HL-60 (cell line): ENCODE measurements around the gene EPB42.

Source experiments
- DNase-seq, 2 experiments: peaks; one replicate each; pipeline ENCODE4 v3.0.0-alpha.2; 2010 to 2020; ENCODE audit warnings: low read depth in 1 of 2, low spot score in 1 of 2
- H3K27ac ChIP-seq: fragments of 250-450 bp; sonication (Bioruptor Pico); replicated peaks from 2 replicates; pipeline ENCODE4 v1.5.1; 2020; ENCODE audit warnings: mild to moderate bottlenecking, moderate library complexity
- H3K27me3 ChIP-seq: fragments of 250-450 bp; sonication (Bioruptor Pico); 2 replicates; pipeline ENCODE4 v1.5.1; 2021; ENCODE audit warnings: mild to moderate bottlenecking, moderate library complexity; ENCODE audit not compliant: insufficient read depth, poor library complexity, severe bottlenecking
- H3K4me3 ChIP-seq: replicated peaks from 2 replicates; pipeline ENCODE4 v1.5.1; 2011; ENCODE audit warnings: mild to moderate bottlenecking, control low read depth, low read length; ENCODE audit not compliant: insufficient read depth
- GABPA ChIP-seq: IDR thresholded peaks from 2 replicates; pipeline ENCODE4 v1.6.1; 2012; ENCODE audit warnings: low read depth
- POLR2AphosphoS5 ChIP-seq: IDR thresholded peaks from 2 replicates; pipeline ENCODE4 v1.6.1; 2012; ENCODE audit warnings: low read depth
- SPI1 ChIP-seq: IDR thresholded peaks from 2 replicates; pipeline ENCODE4 v1.6.1; 2012; ENCODE audit warnings: low read depth, mild to moderate bottlenecking, borderline replicate concordance
- TF ChIP-seq, protein P1 (sequence below): IDR thresholded peaks from 2 replicates; pipeline ENCODE4 v1.6.1; 2012; ENCODE audit warnings: low read depth; ENCODE audit not compliant: insufficient replicate concordance
- TF ChIP-seq, protein P2 (sequence below): IDR thresholded peaks from one replicate; pipeline ENCODE4 v1.5.1; 2011; ENCODE audit warnings: low read length, control low read depth, inconsistent platforms; ENCODE audit not compliant: insufficient read depth

EPB42 gene

DNA sequence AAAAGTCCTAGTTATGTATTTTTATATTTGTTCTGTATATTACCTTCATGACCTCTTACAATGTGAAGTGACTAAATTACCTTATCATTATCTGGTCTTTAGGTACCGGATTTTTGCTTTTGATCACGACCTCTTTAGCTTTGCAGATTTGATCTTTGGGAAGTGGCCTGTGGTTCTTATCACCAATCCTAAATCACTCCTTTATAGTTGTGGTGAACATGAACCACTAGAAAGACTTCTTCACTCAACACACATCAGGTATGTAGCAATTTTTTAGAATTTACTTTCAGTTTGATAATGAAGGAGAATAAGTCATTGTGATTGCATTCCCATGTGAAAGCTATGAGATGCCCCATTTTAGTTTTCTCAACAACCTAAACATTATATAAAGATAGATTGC lies 69.1 kb downstream of the EPB42 start:
- Histone ChIP-seq H3K27me3 (no peaks in the 10 kb centered on the region), H3K27ac (no peak overlapping the region), H3K4me3 (no peak overlapping the region)
- no peak for DNase-seq
- TF ChIP-seq GABPA (no peak), POLR2AphosphoS5 (no peak), SPI1 (no peak)
- TF ChIP-seq, protein P1, sequence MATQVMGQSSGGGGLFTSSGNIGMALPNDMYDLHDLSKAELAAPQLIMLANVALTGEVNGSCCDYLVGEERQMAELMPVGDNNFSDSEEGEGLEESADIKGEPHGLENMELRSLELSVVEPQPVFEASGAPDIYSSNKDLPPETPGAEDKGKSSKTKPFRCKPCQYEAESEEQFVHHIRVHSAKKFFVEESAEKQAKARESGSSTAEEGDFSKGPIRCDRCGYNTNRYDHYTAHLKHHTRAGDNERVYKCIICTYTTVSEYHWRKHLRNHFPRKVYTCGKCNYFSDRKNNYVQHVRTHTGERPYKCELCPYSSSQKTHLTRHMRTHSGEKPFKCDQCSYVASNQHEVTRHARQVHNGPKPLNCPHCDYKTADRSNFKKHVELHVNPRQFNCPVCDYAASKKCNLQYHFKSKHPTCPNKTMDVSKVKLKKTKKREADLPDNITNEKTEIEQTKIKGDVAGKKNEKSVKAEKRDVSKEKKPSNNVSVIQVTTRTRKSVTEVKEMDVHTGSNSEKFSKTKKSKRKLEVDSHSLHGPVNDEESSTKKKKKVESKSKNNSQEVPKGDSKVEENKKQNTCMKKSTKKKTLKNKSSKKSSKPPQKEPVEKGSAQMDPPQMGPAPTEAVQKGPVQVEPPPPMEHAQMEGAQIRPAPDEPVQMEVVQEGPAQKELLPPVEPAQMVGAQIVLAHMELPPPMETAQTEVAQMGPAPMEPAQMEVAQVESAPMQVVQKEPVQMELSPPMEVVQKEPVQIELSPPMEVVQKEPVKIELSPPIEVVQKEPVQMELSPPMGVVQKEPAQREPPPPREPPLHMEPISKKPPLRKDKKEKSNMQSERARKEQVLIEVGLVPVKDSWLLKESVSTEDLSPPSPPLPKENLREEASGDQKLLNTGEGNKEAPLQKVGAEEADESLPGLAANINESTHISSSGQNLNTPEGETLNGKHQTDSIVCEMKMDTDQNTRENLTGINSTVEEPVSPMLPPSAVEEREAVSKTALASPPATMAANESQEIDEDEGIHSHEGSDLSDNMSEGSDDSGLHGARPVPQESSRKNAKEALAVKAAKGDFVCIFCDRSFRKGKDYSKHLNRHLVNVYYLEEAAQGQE, result no peak
- TF ChIP-seq, protein P2, sequence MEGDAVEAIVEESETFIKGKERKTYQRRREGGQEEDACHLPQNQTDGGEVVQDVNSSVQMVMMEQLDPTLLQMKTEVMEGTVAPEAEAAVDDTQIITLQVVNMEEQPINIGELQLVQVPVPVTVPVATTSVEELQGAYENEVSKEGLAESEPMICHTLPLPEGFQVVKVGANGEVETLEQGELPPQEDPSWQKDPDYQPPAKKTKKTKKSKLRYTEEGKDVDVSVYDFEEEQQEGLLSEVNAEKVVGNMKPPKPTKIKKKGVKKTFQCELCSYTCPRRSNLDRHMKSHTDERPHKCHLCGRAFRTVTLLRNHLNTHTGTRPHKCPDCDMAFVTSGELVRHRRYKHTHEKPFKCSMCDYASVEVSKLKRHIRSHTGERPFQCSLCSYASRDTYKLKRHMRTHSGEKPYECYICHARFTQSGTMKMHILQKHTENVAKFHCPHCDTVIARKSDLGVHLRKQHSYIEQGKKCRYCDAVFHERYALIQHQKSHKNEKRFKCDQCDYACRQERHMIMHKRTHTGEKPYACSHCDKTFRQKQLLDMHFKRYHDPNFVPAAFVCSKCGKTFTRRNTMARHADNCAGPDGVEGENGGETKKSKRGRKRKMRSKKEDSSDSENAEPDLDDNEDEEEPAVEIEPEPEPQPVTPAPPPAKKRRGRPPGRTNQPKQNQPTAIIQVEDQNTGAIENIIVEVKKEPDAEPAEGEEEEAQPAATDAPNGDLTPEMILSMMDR, result no peak

DNA sequence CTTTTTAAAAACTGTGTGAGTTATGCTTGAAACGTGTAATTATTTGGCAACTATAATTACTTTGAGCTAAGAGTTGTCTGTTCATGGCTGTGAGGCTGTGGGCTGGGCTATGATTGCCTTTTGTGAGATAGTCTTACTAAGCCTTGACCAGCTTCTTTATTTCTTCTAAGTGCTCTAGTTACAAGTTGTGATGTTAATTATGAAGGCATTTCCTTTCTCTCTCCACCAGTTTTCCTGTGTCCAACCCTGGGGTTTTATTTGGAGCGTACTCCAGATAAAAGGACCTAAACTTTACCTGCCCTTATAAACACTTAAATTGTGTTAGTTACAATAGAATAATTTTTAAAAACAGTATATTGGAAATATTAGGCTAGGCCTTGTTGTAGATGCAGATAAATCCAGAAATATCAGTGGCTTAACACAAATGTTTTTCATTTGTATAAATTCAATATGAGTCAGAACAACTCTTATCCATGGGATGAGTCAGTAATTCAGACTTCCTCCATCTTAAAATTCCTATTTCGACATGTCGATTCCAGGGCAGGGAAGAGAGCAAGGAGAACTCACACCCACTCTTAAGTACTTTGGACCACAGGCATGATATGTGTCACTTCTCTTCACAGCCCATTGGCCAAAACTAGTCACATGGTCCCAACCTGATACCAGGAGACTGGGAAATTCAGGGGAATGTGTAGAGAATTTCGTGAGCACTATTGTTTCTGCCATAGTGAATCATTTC lies 70.5 kb downstream of the EPB42 start:
- no peak for DNase-seq
- H3K27me3 ChIP-seq, result no peaks in the 10 kb centered on the region
- no peak overlapping the region for H3K4me3 ChIP-seq
- TF ChIP-seq, protein P2, result no peak
- TF ChIP-seq, protein P1, result no peak
- TF ChIP-seq GABPA, result no peak
- no peak for TF ChIP-seq POLR2AphosphoS5
- no peak for TF ChIP-seq SPI1
- no peak overlapping the region for H3K27ac ChIP-seq
